GM12872 (cell line): Measurements from ENCODE around the gene ZSCAN9.

Source experiments
- CTCF ChIP-seq: IDR thresholded peaks from 3 replicates; pipeline ENCODE4 v1.5.1; 2011; ENCODE audit warnings: low read depth, mild to moderate bottlenecking, low read length, moderate library complexity; ENCODE audit not compliant: insufficient read depth

The ZSCAN9 gene

GRCh38 chr6:28225056-28225834, at the start of gene ZSCAN9:
Gene ZSCAN9, plus strand, starts transcription at chr6:28225275. Its CDS starts 1,810 bp downstream, at chr6:28227085.
- no peak for TF ChIP-seq CTCF

GRCh38 chr6:28176373-28176772, 48.7 kb upstream of the ZSCAN9 start:
- no peak for TF ChIP-seq CTCF

- no peak for TF ChIP-seq CTCF
Observed at GRCh38 chr6:28182255-28182654, 42.8 kb upstream of the ZSCAN9 start.

GRCh38 chr6:28188111-28188979, 36.7 kb upstream of the ZSCAN9 start:
- TF ChIP-seq CTCF = no peak

GRCh38 chr6:28200020-28200419, 25.1 kb upstream of the ZSCAN9 start:
- no peak for TF ChIP-seq CTCF

GRCh38 chr6:28203201-28203600, 21.9 kb upstream of the ZSCAN9 start:
- no peak for TF ChIP-seq CTCF

- no peak for TF ChIP-seq CTCF
Observed at GRCh38 chr6:28205879-28206278, 19.2 kb upstream of the ZSCAN9 start.
